ENCODE results near the gene CDR2L.
A peak's percentile ranks its signal among the peaks of the same experiment; 100 is the strongest.
"Not testable (repeated sequence)": the region's sequence is repeated elsewhere in the genome, so short reads cannot be mapped to it uniquely, and the experiment has no call there.

The CDR2L gene

GRCh38 chr17:74963656-74964055 lies 23.8 kb upstream of the CDR2L start:
- Histone ChIP-seq H3K9ac (ENCODE audit: insufficient read length) (no peak overlapping the region), H3K27ac (no peak overlapping the region), H3K9me3 (ENCODE audit: low read depth, low read length) (no peaks in the 10 kb centered on the region), H3K36me3 (ENCODE audit: insufficient read depth, low read length) (no peaks in the 10 kb centered on the region), H3K4me3 (no peak overlapping the region)
- no peak for TF ChIP-seq FOXP2 (optimal IDR thresholded peaks at IDR 0.05; ENCODE audit: control extremely low read depth, extremely low read length, insufficient read depth)
- TF ChIP-seq EZH2 (IDR thresholded peaks at IDR 0.05) = no peak
- no peak for TF ChIP-seq POLR2AphosphoS5 (IDR thresholded peaks at IDR 0.05; ENCODE audit: borderline replicate concordance, low read depth, low read length)
- DNase-seq (ENCODE audit: low read depth, low spot score) = no peak

DNA sequence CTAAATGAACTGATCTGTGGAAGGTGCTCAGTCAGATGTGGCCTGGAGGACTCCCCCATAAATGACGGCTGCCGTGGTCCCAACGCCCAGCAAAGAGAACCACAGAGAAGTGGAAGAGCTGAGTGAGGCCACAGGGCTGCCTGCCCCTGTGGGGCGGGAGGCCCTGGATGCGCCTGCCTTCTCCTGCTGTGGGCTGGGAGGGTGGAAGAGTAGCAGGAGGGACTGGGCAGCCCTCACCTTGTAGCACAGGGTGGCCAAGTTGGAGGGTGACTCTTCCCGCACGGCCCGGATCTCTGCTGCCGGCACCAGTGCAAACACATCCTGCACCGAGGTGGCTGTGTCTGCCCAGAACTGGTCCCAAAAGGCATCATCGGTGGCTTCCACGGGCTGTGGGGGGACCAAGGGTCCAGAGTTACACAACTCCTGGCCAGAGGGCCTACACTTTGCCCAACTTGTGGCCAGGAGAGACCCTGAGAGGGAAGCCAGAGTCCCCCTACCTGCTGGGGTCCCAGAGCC lies 23.1 kb upstream of the CDR2L start:
- Histone ChIP-seq H3K27ac (no peak overlapping the region), H3K4me3 (no peak overlapping the region), H3K9me3 (ENCODE audit: low read depth, low read length) (no peaks in the 10 kb centered on the region), H3K36me3 (ENCODE audit: insufficient read depth, low read length) (no peaks in the 10 kb centered on the region), H3K9ac (ENCODE audit: insufficient read length) (no peak overlapping the region)
- DNase-seq (ENCODE audit: low read depth, low spot score) = no peak
- TF ChIP-seq FOXP2 (optimal IDR thresholded peaks at IDR 0.05; ENCODE audit: control extremely low read depth, extremely low read length, insufficient read depth) (no peak), POLR2AphosphoS5 (IDR thresholded peaks at IDR 0.05; ENCODE audit: borderline replicate concordance, low read depth, low read length) (no peak), EZH2 (IDR thresholded peaks at IDR 0.05) (no peak)

DNA sequence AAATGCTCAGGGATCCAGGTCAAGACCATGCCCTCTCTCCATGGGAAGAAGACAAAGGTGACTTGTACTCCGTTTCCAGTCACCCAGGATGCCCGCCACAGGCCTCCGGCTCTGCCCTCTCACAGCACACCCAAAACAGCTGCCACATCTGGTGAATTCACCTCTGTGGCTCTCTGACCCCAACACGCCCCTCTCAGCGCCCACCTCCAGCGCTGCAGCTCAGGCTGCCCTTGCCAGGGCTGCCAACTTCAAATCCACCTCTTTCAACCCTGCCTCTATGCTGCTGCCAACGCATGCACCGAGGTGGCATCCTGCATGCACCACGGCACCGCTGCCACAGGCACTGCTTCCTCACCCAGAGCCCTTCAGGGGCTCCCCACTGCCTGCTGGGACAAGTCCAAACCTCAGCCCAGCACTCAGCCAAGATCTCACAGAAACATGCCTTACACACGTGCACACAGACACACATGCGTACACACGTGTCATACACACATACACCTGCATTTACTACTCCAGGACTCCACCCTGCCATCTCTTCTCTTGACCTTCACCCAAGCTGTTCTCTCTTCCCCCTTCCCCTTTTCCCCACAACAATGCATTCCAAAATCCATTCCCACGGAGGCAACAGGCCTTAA lies 22.3 kb upstream of the CDR2L start:
- Histone ChIP-seq H3K9ac (ENCODE audit: insufficient read length) (no peak overlapping the region), H3K36me3 (ENCODE audit: insufficient read depth, low read length) (no peaks in the 10 kb centered on the region), H3K4me3 (no peak overlapping the region), H3K27ac (no peak overlapping the region), H3K9me3 (ENCODE audit: low read depth, low read length) (no peaks in the 10 kb centered on the region)
- no peak for DNase-seq (ENCODE audit: low read depth, low spot score)
- no peak for TF ChIP-seq FOXP2 (optimal IDR thresholded peaks at IDR 0.05; ENCODE audit: control extremely low read depth, extremely low read length, insufficient read depth)
- no peak for TF ChIP-seq EZH2 (IDR thresholded peaks at IDR 0.05)
- no peak for TF ChIP-seq POLR2AphosphoS5 (IDR thresholded peaks at IDR 0.05; ENCODE audit: borderline replicate concordance, low read depth, low read length)

DNA sequence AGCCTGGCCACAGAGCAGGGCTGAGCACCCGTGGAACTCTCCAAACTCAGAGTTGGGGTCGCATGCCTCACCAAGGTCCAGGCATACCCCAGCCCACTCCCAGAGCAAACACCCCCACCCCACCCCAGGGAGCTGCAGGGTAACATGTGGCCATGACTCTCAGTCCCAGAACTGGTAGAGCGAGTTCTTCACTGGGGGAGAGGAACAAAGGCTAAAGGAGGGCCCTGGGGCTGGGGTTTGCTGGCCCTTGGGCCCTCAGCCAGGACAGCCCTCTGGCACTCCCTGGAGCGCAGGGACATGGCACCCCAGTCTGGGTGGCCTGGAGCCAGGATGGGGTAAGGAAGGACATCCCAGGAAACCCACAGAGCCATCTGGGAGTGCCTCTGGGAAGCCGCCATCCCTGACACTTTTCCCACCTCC lies 19.1 kb upstream of the CDR2L start:
- Histone ChIP-seq H3K4me3 (no peak overlapping the region), H3K27ac (no peak overlapping the region), H3K9me3 (ENCODE audit: low read depth, low read length) (no peaks in the 10 kb centered on the region), H3K36me3 (ENCODE audit: insufficient read depth, low read length) (no peaks in the 10 kb centered on the region), H3K9ac (ENCODE audit: insufficient read length) (no peak overlapping the region)
- TF ChIP-seq FOXP2 (optimal IDR thresholded peaks at IDR 0.05; ENCODE audit: control extremely low read depth, extremely low read length, insufficient read depth) (no peak), POLR2AphosphoS5 (IDR thresholded peaks at IDR 0.05; ENCODE audit: borderline replicate concordance, low read depth, low read length) (no peak), EZH2 (IDR thresholded peaks at IDR 0.05) (no peak)
- no peak for DNase-seq (ENCODE audit: low read depth, low spot score)

DNA sequence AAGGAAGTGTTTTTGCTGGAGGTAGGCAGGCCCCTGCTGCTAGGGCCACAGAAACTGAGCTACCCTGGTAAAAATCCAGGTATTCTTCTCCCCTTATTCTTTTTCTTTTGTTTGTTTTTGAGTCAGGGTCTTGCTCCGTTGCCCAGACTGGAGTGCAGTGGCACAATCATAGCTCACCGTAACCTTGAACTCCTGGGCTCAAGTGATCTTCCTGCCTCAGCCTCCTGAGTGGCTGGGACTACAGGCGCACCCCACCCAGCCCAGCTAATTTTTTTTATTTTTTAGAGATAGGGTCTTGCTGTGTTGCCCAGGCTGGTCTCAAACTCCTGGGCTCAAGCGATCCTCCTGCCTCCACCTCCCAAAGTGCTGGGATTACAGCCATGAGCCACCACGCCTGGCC lies 17.9 kb upstream of the CDR2L start:
- not testable (repeated sequence) for H3K4me3 ChIP-seq; H3K9me3 ChIP-seq (ENCODE audit: low read depth, low read length); H3K27ac ChIP-seq; H3K9ac ChIP-seq (ENCODE audit: insufficient read length); H3K36me3 ChIP-seq (ENCODE audit: insufficient read depth, low read length); DNase-seq (ENCODE audit: low read depth, low spot score)

DNA sequence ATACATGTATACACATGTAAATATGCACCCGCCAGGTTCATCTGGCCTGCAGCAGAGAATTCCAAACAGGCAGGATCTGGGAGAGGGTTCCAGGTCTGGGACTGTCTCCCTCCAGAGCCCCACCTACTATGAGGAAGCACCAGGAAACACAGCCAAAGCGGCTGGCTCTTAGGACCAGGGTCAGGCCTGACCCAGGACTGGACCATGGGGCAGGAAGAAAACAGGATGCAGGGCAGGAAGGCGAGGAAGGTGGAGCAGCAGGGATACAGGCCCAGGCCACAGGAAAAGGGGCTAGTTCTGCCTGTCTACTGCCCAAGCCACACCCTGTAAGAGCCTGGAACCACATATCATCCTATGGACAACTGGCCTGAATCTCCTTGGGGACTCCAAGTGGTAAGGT lies 17.0 kb upstream of the CDR2L start:
- no peaks in the 10 kb centered on the region for H3K9me3 ChIP-seq (ENCODE audit: low read depth, low read length)
- H3K36me3 ChIP-seq (ENCODE audit: insufficient read depth, low read length) = no peaks in the 10 kb centered on the region
- no peak for DNase-seq (ENCODE audit: low read depth, low spot score)
- no peak overlapping the region for H3K27ac ChIP-seq
- H3K9ac ChIP-seq (ENCODE audit: insufficient read length) = no peak overlapping the region
- H3K4me3 ChIP-seq = no peak overlapping the region
- no peak for TF ChIP-seq POLR2AphosphoS5 (IDR thresholded peaks at IDR 0.05; ENCODE audit: borderline replicate concordance, low read depth, low read length)
- no peak for TF ChIP-seq EZH2 (IDR thresholded peaks at IDR 0.05)
- no peak for TF ChIP-seq FOXP2 (optimal IDR thresholded peaks at IDR 0.05; ENCODE audit: control extremely low read depth, extremely low read length, insufficient read depth)

- Histone ChIP-seq H3K27ac (no peak overlapping the region), H3K4me3 (no peak overlapping the region; the same call in 1 of the 2 replicates), H3K9ac (ENCODE audit: insufficient read length) (no peak overlapping the region), H3K9me3 (ENCODE audit: low read depth, low read length) (no peaks in the 10 kb centered on the region), H3K36me3 (ENCODE audit: insufficient read depth, low read length) (no peaks in the 10 kb centered on the region)
- TF ChIP-seq FOXP2 (optimal IDR thresholded peaks at IDR 0.05; ENCODE audit: control extremely low read depth, extremely low read length, insufficient read depth) = no peak
- no peak for TF ChIP-seq POLR2AphosphoS5 (IDR thresholded peaks at IDR 0.05; ENCODE audit: borderline replicate concordance, low read depth, low read length)
- no peak for TF ChIP-seq EZH2 (IDR thresholded peaks at IDR 0.05)
- no peak for DNase-seq (ENCODE audit: low read depth, low spot score)
These were observed 16.2 kb upstream of the CDR2L start for GRCh38 chr17:74971069-74971841.

DNA sequence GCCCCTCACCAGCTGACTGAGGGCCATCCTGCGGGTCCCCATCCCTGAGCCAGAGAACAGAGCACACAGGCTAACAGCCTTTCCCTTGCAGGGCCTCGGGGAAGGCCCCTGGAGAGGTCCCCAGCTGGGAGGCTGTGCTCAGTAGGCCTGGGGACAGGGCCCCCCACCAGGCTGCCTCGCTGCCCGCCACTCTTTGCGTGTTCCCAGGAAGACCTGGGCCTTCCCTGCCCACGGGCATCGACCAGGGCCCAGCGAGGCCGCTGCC lies 15.7 kb upstream of the CDR2L start:
- peak overlapping the region; percentile 82 for H3K4me3 ChIP-seq
- no peak for DNase-seq (ENCODE audit: low read depth, low spot score)

More for the DNA sequence above, 15.7 kb upstream of the CDR2L start:
- Histone ChIP-seq H3K27ac (no peak overlapping the region), H3K9ac (ENCODE audit: insufficient read length) (no peak overlapping the region), H3K9me3 (ENCODE audit: low read depth, low read length) (no peaks in the 10 kb centered on the region), H3K36me3 (ENCODE audit: insufficient read depth, low read length) (no peaks in the 10 kb centered on the region)
- no peak for TF ChIP-seq EZH2 (IDR thresholded peaks at IDR 0.05)
- TF ChIP-seq POLR2AphosphoS5 (IDR thresholded peaks at IDR 0.05; ENCODE audit: borderline replicate concordance, low read depth, low read length) = no peak
- TF ChIP-seq FOXP2 (optimal IDR thresholded peaks at IDR 0.05; ENCODE audit: control extremely low read depth, extremely low read length, insufficient read depth) = no peak
